IMR-90 (cell line): ENCODE data around the gene OTUD4. TPM values are rescaled to one million over a fixed set of nuclear protein-coding genes. Genes with fewer than 3 reads are reported as not detected.

Experiments
- ATAC-seq: fragments of 200-7000 bp; cut with Tn5 transposase; 2 replicates; pipeline ENCODE4 v1.9.1; 2020; ENCODE audit warnings: low read depth, mild to moderate bottlenecking, moderate library complexity
- BruUV-seq: library from RNA; stranded (reverse); fragments of 400-500 nt; replicated peaks from 2 replicates; lab custom pipeline; 2021; lab: Mats Ljungman, UMichigan
- CTCF ChIA-PET: fragments of 300-600 bp; formaldehyde crosslinking; extraction: SDS; loops from one replicate; lab custom pipeline; 2021; ENCODE audit warnings: antibody characterized with exemption; lab: Yijun Ruan, JAX
- POLR2A ChIA-PET: fragments of 300-600 bp; sonication (Branson Sonifier 250); formaldehyde crosslinking; loops from one replicate; lab custom pipeline; 2022; ENCODE audit warnings: antibody characterized with exemption; ENCODE audit not compliant: unreplicated experiment; lab: Charles Lee
- DNase-seq: peaks from one replicate; pipeline ENCODE4 v3.0.0; 2013
- H2AFZ ChIP-seq: replicated peaks from 2 replicates; pipeline ENCODE3; 2013; ENCODE audit warnings: low read length, mild to moderate bottlenecking; ENCODE audit not compliant: poor library complexity
- H2AK5ac ChIP-seq: 2 replicates; pipeline ENCODE4 v1.6.1; 2013; ENCODE audit warnings: low read depth, low read length, inconsistent platforms
- H2AK9ac ChIP-seq: replicated peaks from 2 replicates; pipeline ENCODE3; 2013; ENCODE audit warnings: mild to moderate bottlenecking, low read depth, low read length, moderate library complexity; ENCODE audit not compliant: poor library complexity
- H2BK120ac ChIP-seq: 2 replicates; pipeline ENCODE4 v1.6.1; 2013; ENCODE audit warnings: low read depth, low read length, inconsistent platforms
- H2BK15ac ChIP-seq: 3 replicates; pipeline ENCODE4 v1.6.1; 2013; ENCODE audit warnings: low read depth, low read length, inconsistent platforms
- H2BK20ac ChIP-seq: 2 replicates; pipeline ENCODE4 v1.6.1; 2013; ENCODE audit warnings: low read depth, mild to moderate bottlenecking, inconsistent platforms, low read length, moderate library complexity
- H2BK5ac ChIP-seq: 2 replicates; pipeline ENCODE4 v1.6.1; 2013; ENCODE audit warnings: mild to moderate bottlenecking, low read depth, low read length, inconsistent platforms; ENCODE audit not compliant: poor library complexity, severe bottlenecking
- H3K14ac ChIP-seq: replicated peaks from 2 replicates; pipeline ENCODE4 v1.6.1; 2013; ENCODE audit warnings: low read depth, low read length, inconsistent platforms
- H3K18ac ChIP-seq: 2 replicates; pipeline ENCODE4 v1.6.1; 2013; ENCODE audit warnings: low read depth, low read length, control low read depth
- H3K23ac ChIP-seq: 2 replicates; pipeline ENCODE4 v1.6.1; 2013; ENCODE audit warnings: low read depth, low read length, inconsistent platforms
- H3K27ac ChIP-seq: 2 replicates; pipeline ENCODE4 v1.5.1; 2013; ENCODE audit warnings: mild to moderate bottlenecking, control low read depth, low read length; ENCODE audit not compliant: insufficient read depth
- H3K27me3 ChIP-seq: 2 replicates; pipeline ENCODE4 v1.6.1; 2013; ENCODE audit warnings: low read length; ENCODE audit not compliant: control insufficient read depth, insufficient read depth
- H3K36me3 ChIP-seq: 2 replicates; pipeline ENCODE4 v1.6.1; 2013; ENCODE audit warnings: low read length, mixed read lengths; ENCODE audit not compliant: control insufficient read depth, insufficient read depth
- H3K4ac ChIP-seq: 2 replicates; pipeline ENCODE4 v1.6.1; 2013; ENCODE audit warnings: low read depth, low read length, inconsistent platforms
- H3K4me1 ChIP-seq: 2 replicates; pipeline ENCODE4 v1.6.1; 2013; ENCODE audit warnings: low read length, mixed read lengths; ENCODE audit not compliant: control insufficient read depth, insufficient read depth
- H3K4me2 ChIP-seq: 2 replicates; pipeline ENCODE4 v1.6.1; 2013; ENCODE audit warnings: low read depth, mild to moderate bottlenecking, control low read depth, low read length, moderate library complexity
- H3K4me3 ChIP-seq: 2 replicates; pipeline ENCODE4 v1.5.1; 2013; ENCODE audit warnings: low read depth, mild to moderate bottlenecking, control low read depth, low read length, moderate library complexity; ENCODE audit not compliant: insufficient read depth
- H3K56ac ChIP-seq: 2 replicates; pipeline ENCODE4 v1.6.1; 2013; ENCODE audit warnings: low read length, inconsistent platforms; ENCODE audit not compliant: insufficient read depth; ENCODE audit errors: extremely low read depth
- H3K79me1 ChIP-seq, 2 experiments: 2 replicates each; pipeline ENCODE4 v1.6.1; 2013; ENCODE audit warnings: low read length in 2 of 2, inconsistent platforms in 1 of 2, low read depth in 1 of 2
- H3K9ac ChIP-seq: 2 replicates; pipeline ENCODE4 v1.6.1; 2013; ENCODE audit warnings: low read depth, low read length, control low read depth
- H3K9me1 ChIP-seq: 2 replicates; pipeline ENCODE4 v1.6.1; 2013; ENCODE audit warnings: low read length, inconsistent platforms; ENCODE audit not compliant: insufficient read depth
- H3K9me3 ChIP-seq: 2 replicates; pipeline ENCODE4 v1.6.1; 2013; ENCODE audit warnings: low read length; ENCODE audit not compliant: control insufficient read depth, insufficient read depth
- H4K20me1 ChIP-seq: 2 replicates; pipeline ENCODE4 v1.6.1; 2013; ENCODE audit warnings: low read length, inconsistent platforms; ENCODE audit not compliant: insufficient read depth
- H4K5ac ChIP-seq: 2 replicates; pipeline ENCODE4 v1.6.1; 2013; ENCODE audit warnings: mild to moderate bottlenecking, low read depth, low read length, control low read depth
- H4K8ac ChIP-seq, 2 experiments: 2 replicates each; pipeline ENCODE4 v1.6.1; 2013; ENCODE audit warnings: low read depth in 2 of 2, low read length in 2 of 2, control low read depth in 1 of 2, inconsistent platforms in 1 of 2
- H4K91ac ChIP-seq: 2 replicates; pipeline ENCODE4 v1.6.1; 2013; ENCODE audit warnings: low read depth, low read length, inconsistent platforms; ENCODE audit not compliant: insufficient read depth
- CEBPB ChIP-seq: IDR thresholded peaks from 2 replicates; pipeline ENCODE4 v1.6.1; 2012; ENCODE audit warnings: low read depth, low read length, improper control_type of control experiment
- CHD1 ChIP-seq: IDR thresholded peaks from 2 replicates; pipeline ENCODE4 v1.6.1; 2012; ENCODE audit warnings: low read depth, low read length, improper control_type of control experiment
- MAFK ChIP-seq: IDR thresholded peaks from 2 replicates; pipeline ENCODE4 v1.6.1; 2012; ENCODE audit warnings: low read depth, low read length, improper control_type of control experiment
- MAZ ChIP-seq: IDR thresholded peaks from 2 replicates; pipeline ENCODE4 v1.6.1; 2012; ENCODE audit warnings: low read depth, mild to moderate bottlenecking, low read length, improper control_type of control experiment, moderate library complexity, borderline replicate concordance
- NFE2L2 ChIP-seq: fragments of 150-350 bp; IDR thresholded peaks from 2 replicates; pipeline ENCODE4 v1.6.1; 2016; ENCODE audit warnings: low read depth, mild to moderate bottlenecking, low read length
- USF2 ChIP-seq: fragments of 150-350 bp; IDR thresholded peaks from 2 replicates; pipeline ENCODE4 v1.6.1; 2017; ENCODE audit warnings: mild to moderate bottlenecking, antibody characterized with exemption, low read length, low read depth
- dilution Hi-C: fragments of 300-500 bp; cut with HindIII; formaldehyde crosslinking; loops from one replicate; pipeline ENCODE4 v1.14.3; 2018; ENCODE audit warnings: low sequenced_read_pairs; ENCODE audit not compliant: unreplicated experiment
- in situ Hi-C: fragments of 300-500 bp; cut with MboI; formaldehyde crosslinking; loops from 3 replicates; pipeline ENCODE4 v1.14.3; 2019; ENCODE audit warnings: low sequenced_read_pairs, inconsistent platforms, mixed read lengths
- intact Hi-C: fragments of 100-400 bp; cut with micrococcal nuclease; formaldehyde crosslinking; loops from 2 replicates; pipeline ENCODE4 v1.10.0; 2022
- polyA plus RNA-seq, 3 experiments: library from polyadenylated mRNA; depleted of rRNA; stranded (reverse); fragments of >200 nt; gene quantifications; 2 replicates each; pipeline ENCODE4 v1.2.3, GENCODE V29; 2012; ENCODE audit warnings: low replicate concordance in 1 of 3
- total RNA-seq: library from RNA; depleted of rRNA; stranded (reverse); fragments of >200 nt; gene quantifications from 2 replicates; pipeline ENCODE4 v1.2.3, GENCODE V29; 2012

OTUD4 gene
- total and polyA plus RNA-seq, 2 of the 4 experiments (the other 2 are of a cell fraction) = 11.0 to 12.4 TPM

GRCh38 chr4:145108128-145108527 lies 72.3 kb downstream of the OTUD4 start:
- Histone ChIP-seq H3K9ac (no peak overlapping the region), H3K14ac (no peak overlapping the region), H2AK9ac (no peak overlapping the region), H3K4me2 (no peak overlapping the region), H4K20me1 (0 out of 2 replicates have a peak, but pooled peaks cover under 1% of the 10 kb centered on the region), H3K23ac (no peak overlapping the region), H2BK5ac (no peak overlapping the region), H3K79me1 (peaks cover 0 to 10% of the 10 kb centered on the region in 2 experiments; a peak in 2 of 4 replicates), H3K4me3 (no peak overlapping the region), H3K9me1 (no peaks in the 10 kb centered on the region), H3K36me3 (peaks cover 24% of the 10 kb centered on the region), H2BK15ac (no peak overlapping the region), H2BK20ac (no peak overlapping the region), H3K27me3 (no peaks in the 10 kb centered on the region), H3K27ac (no peak overlapping the region), H3K56ac (no peak overlapping the region), H4K8ac (no peak overlapping the region), H4K91ac (no peak overlapping the region), H3K9me3 (no peaks in the 10 kb centered on the region), H2AK5ac (no peak overlapping the region), H3K18ac (no peak overlapping the region), H2BK120ac (no peak overlapping the region), H4K5ac (no peak overlapping the region), H2AFZ (no peak overlapping the region), H3K4me1 (no peaks in the 10 kb centered on the region), H3K4ac (no peak overlapping the region)
- ChIA-PET CTCF (interaction anchor here (0.6 kb wide), 1 partner anchor 33 kb away, joined by 4 read pairs; no protein-coding TSS in a partner anchor), POLR2A (no interaction called here)
- no peak for DNase-seq
- TF ChIP-seq MAFK = no peak
- no peak for TF ChIP-seq NFE2L2
- TF ChIP-seq USF2 = no peak
- TF ChIP-seq CHD1 = no peak
- no peak for TF ChIP-seq CEBPB
- TF ChIP-seq MAZ = no peak
- intact Hi-C loops (no loop called here), dilution Hi-C loops (no loop called here), in situ Hi-C loops (loop anchor here (25.0 kb wide), 1 partner anchor 1571 kb away; no protein-coding TSS in a partner anchor)
- no TSS peak for BruUV-seq
- no peak for ATAC-seq
